Bronchial epithelial cell (primary cell): ENCODE measurements around the gene LTBP1. TPM values are rescaled to one million over a fixed set of nuclear protein-coding genes. Genes with fewer than 3 reads are reported as not detected.

Experiments
- DNase-seq: peaks from one replicate; pipeline ENCODE4 v3.0.0-alpha.2; 2010; ENCODE audit warnings: low read depth
- FAIRE-seq: peaks from 2 replicates; lab custom pipeline; 2011; peaks lifted over from hg19 to GRCh38; lab: Jason Lieb, UNC
- H3K27me3 ChIP-seq: 2 replicates; pipeline ENCODE4 v1.5.1; 2011; ENCODE audit warnings: low read length; ENCODE audit not compliant: control insufficient read depth, insufficient read depth
- H3K36me3 ChIP-seq: 2 replicates; pipeline ENCODE4 v1.5.1; 2011; ENCODE audit warnings: low read length; ENCODE audit not compliant: control insufficient read depth, insufficient read depth
- H3K4me3 ChIP-seq: 2 replicates; pipeline ENCODE4 v1.5.1; 2011; ENCODE audit warnings: mild to moderate bottlenecking, low read depth, low read length, control low read depth
- CTCF ChIP-seq: IDR thresholded peaks from 2 replicates; pipeline ENCODE4 v1.5.1; 2011; ENCODE audit warnings: mild to moderate bottlenecking, moderate library complexity, low read length, control low read depth, inconsistent platforms; ENCODE audit not compliant: insufficient read depth, severe bottlenecking
- total RNA-seq: library from RNA; depleted of rRNA; stranded (reverse); fragments of >200 nt; gene quantifications from 2 replicates; pipeline ENCODE4 v1.2.1, GENCODE V29; 2014

LTBP1 gene
- total RNA-seq, 1 donor from 2014 or later = 6.6 TPM

DNA sequence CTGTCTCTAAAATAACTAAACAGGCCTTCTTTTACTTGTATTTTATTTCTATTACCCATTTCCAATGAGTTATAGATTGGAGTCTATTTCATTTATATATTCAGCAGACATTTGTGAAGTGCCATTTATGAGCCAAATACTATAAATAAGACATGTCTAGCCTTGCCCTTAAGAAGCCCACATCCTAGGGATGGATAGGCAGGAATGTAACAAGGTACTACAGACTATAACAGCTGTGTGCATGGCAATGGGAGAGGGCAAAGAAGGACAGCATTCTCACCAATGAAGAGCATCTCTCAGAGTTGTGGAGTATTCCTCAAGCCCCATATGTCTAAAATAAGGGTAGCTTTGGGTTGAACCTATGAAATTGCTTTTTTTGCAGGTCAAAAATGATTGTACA lies 367.8 kb downstream of the LTBP1 start:
- H3K27me3 ChIP-seq = no peaks in the 10 kb centered on the region
- peak; percentile 45 for DNase-seq
- H3K4me3 ChIP-seq = no peak overlapping the region
- H3K36me3 ChIP-seq = no peaks in the 10 kb centered on the region
- no peak for FAIRE-seq
- no peak for TF ChIP-seq CTCF

GRCh38 chr2:33316328-33316727 lies 369.6 kb downstream of the LTBP1 start:
- Histone ChIP-seq H3K27me3 (no peaks in the 10 kb centered on the region), H3K4me3 (no peak overlapping the region), H3K36me3 (no peaks in the 10 kb centered on the region)
- DNase-seq (no peak), FAIRE-seq (no peak)
- no peak for TF ChIP-seq CTCF

- no peak for DNase-seq
- Histone ChIP-seq H3K36me3 (no peaks in the 10 kb centered on the region), H3K27me3 (no peaks in the 10 kb centered on the region), H3K4me3 (no peak overlapping the region)
- FAIRE-seq = no peak
- TF ChIP-seq CTCF = no peak
Measured at GRCh38 chr2:33317369-33318007, 370.7 kb downstream of the LTBP1 start.

DNA sequence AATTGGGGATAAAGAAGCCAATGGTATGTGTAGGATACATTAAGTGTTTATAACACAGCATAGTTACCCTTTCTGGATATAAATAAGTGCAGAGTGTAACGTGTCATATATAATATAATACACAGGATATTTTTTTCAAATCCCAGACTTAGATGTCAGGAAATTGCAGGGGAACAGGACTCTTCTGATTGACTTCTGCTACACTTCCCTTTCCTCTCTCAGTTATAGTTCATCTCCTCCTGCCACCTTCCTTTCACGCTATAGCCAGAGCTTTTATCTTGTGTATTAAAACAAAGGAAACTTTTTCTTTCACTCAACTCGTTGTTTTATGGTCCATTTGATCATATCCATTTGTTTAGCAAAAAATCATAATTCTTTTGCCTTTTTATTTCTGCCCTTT lies 371.7 kb downstream of the LTBP1 start:
- Histone ChIP-seq H3K4me3 (no peak overlapping the region), H3K36me3 (no peaks in the 10 kb centered on the region), H3K27me3 (no peaks in the 10 kb centered on the region)
- FAIRE-seq = no peak
- TF ChIP-seq CTCF = no peak
- DNase-seq = no peak

DNA sequence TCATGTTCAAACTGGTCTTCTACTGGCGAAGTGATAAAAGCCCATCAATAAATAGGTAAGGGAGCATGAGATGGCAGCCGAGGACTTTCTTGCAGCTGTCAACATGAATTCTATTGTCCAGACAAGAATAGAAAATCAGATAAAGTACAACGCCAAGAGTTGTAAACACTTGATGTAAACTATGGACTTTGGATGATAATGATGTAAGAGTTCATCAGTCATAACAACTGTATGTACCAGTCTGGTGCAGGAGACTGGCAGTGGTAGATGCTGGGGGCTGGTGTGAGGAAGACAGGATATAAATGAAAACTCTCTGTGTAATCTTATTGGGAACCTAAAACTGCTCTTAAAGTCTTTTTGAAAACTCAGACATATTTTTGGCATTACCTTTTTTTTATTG lies 373.8 kb downstream of the LTBP1 start:
- Histone ChIP-seq H3K36me3 (no peaks in the 10 kb centered on the region), H3K4me3 (no peak overlapping the region), H3K27me3 (no peaks in the 10 kb centered on the region)
- DNase-seq = no peak
- no peak for TF ChIP-seq CTCF
- FAIRE-seq = no peak

GRCh38 chr2:33321236-33321771 lies 374.6 kb downstream of the LTBP1 start:
- Histone ChIP-seq H3K4me3 (no peak overlapping the region), H3K36me3 (no peaks in the 10 kb centered on the region), H3K27me3 (no peaks in the 10 kb centered on the region)
- DNase-seq (no peak), FAIRE-seq (no peak)
- TF ChIP-seq CTCF = no peak
